Peyer's patch (tissue), 4 donors: ENCODE measurements around the gene HSD3B1. TPM values are rescaled to one million over a fixed set of nuclear protein-coding genes. Genes with fewer than 3 reads are reported as not detected.
A peak's percentile ranks its signal among the peaks of the same experiment; 100 is the strongest.

ENCODE experiments used
- DNase-seq, 3 donors: peaks; one replicate each; pipeline ENCODE4 v3.0.0-alpha.2; 2017 to 2019
- H3K27ac ChIP-seq, 4 donors: fragments of 200-600 bp; sonication (generic); one replicate each; pipeline ENCODE4 v1.5.1; 2016 to 2019
- H3K27me3 ChIP-seq, 2 donors: fragments of 200-600 bp; sonication (generic); one replicate each; pipeline ENCODE4 v1.5.1; 2019
- H3K36me3 ChIP-seq, 3 donors: fragments of 200-600 bp; sonication (generic); one replicate each; pipeline ENCODE4 v1.5.1; 2016 to 2019
- H3K4me1 ChIP-seq, 4 donors: fragments of 200-600 bp; sonication (generic); one replicate each; pipeline ENCODE4 v1.5.1; 2016 to 2019
- H3K4me3 ChIP-seq, 4 donors: fragments of 200-600 bp; sonication (generic); 1 replicate in 3 of 4; 2 replicates in 1 of 4; pipeline ENCODE4 v1.5.1; 2016 to 2019; ENCODE audit warnings: mild to moderate bottlenecking in 1 of 4
- H3K9me3 ChIP-seq, 4 donors: fragments of 200-600 bp; sonication (generic); one replicate each; pipeline ENCODE4 v1.5.1; 2016 to 2019; ENCODE audit warnings: mild to moderate bottlenecking in 1 of 4
- CTCF ChIP-seq, 6 experiments: fragments of 450-650 bp in 4 of 6; fragments of 200-600 bp in 2 of 6; sonication (generic) in 1 of 6; IDR thresholded peaks; one replicate each; pipeline ENCODE4 v1.5.1; 2017 to 2019; ENCODE audit warnings: antibody characterized with exemption in 6 of 6, mild to moderate bottlenecking in 3 of 6, moderate library complexity in 1 of 6
- POLR2A ChIP-seq, 2 donors: fragments of 450-650 bp; IDR thresholded peaks; one replicate each; pipeline ENCODE4 v1.5.1; 2017; ENCODE audit warnings: antibody characterized with exemption in 2 of 2, mild to moderate bottlenecking in 2 of 2, moderate library complexity in 2 of 2
- total RNA-seq, 4 donors: library from RNA; depleted of rRNA; stranded (reverse); fragments of >200 nt; gene quantifications; one replicate each; pipeline ENCODE4 v1.1.0, GENCODE V29; 2016

Gene HSD3B1
- total RNA-seq, 4 donors from 2014 or later = 61.3 to 121 (median 71.3) TPM; not detected in 1

- Histone ChIP-seq H3K9me3 (no peaks in the 10 kb centered on the region), H3K4me1 (peaks cover 0 to 23% (median 0%) of the 10 kb centered on the region in 4 donors), H3K27me3 (no peaks in the 10 kb centered on the region), H3K36me3 (no peaks in the 10 kb centered on the region), H3K4me3 (no peak overlapping the region), H3K27ac (peak overlapping the region in 2 of 4 donors; percentile 50 to 59)
- no peak for TF ChIP-seq POLR2A (IDR thresholded peaks at IDR 0.05)
- no peak for TF ChIP-seq CTCF (IDR thresholded peaks at IDR 0.05)
- DNase-seq = peak in 2 of 3 donors; percentile 48 to 70
These were observed 38.9 kb upstream of the HSD3B1 start for GRCh38 chr1:119467857-119468668.

GRCh38 chr1:119469741-119470140 lies 37.3 kb upstream of the HSD3B1 start:
- no peaks in the 10 kb centered on the region for H3K36me3 ChIP-seq
- TF ChIP-seq POLR2A (IDR thresholded peaks at IDR 0.05) (no peak), CTCF (IDR thresholded peaks at IDR 0.05) (no peak)
- no peaks in the 10 kb centered on the region for H3K27me3 ChIP-seq
- H3K9me3 ChIP-seq = no peaks in the 10 kb centered on the region
- no peak overlapping the region for H3K27ac ChIP-seq
- peaks cover 0 to 23% (median 0%) of the 10 kb centered on the region in 4 donors for H3K4me1 ChIP-seq
- H3K4me3 ChIP-seq = no peak overlapping the region
- no peak for DNase-seq

GRCh38 chr1:119470377-119470776 lies 36.6 kb upstream of the HSD3B1 start:
- H3K9me3 ChIP-seq = no peaks in the 10 kb centered on the region

GRCh38 chr1:119470958-119471357 lies 36.1 kb upstream of the HSD3B1 start:
- no peak for TF ChIP-seq POLR2A (IDR thresholded peaks at IDR 0.05)
- no peak for TF ChIP-seq CTCF (IDR thresholded peaks at IDR 0.05)
- no peak for DNase-seq
- H3K27me3 ChIP-seq = no peaks in the 10 kb centered on the region

More at GRCh38 chr1:119470377-119470776, 36.6 kb upstream of the HSD3B1 start:
- Histone ChIP-seq H3K4me1 (peaks cover 0 to 23% (median 0%) of the 10 kb centered on the region in 4 donors), H3K36me3 (no peaks in the 10 kb centered on the region), H3K27ac (no peak overlapping the region), H3K27me3 (no peaks in the 10 kb centered on the region), H3K4me3 (no peak overlapping the region)
- TF ChIP-seq CTCF (IDR thresholded peaks at IDR 0.05) = no peak
- TF ChIP-seq POLR2A (IDR thresholded peaks at IDR 0.05) = no peak
- DNase-seq = no peak

GRCh38 chr1:119471566-119471965 lies 35.4 kb upstream of the HSD3B1 start:
- Histone ChIP-seq H3K27ac (no peak overlapping the region), H3K4me1 (peaks cover 0 to 23% (median 0%) of the 10 kb centered on the region in 4 donors), H3K4me3 (no peak overlapping the region), H3K36me3 (no peaks in the 10 kb centered on the region), H3K9me3 (no peaks in the 10 kb centered on the region), H3K27me3 (no peaks in the 10 kb centered on the region)
- DNase-seq = no peak
- TF ChIP-seq CTCF (IDR thresholded peaks at IDR 0.05) = no peak

More at GRCh38 chr1:119470958-119471357, 36.1 kb upstream of the HSD3B1 start:
- peaks cover 0 to 23% (median 0%) of the 10 kb centered on the region in 4 donors for H3K4me1 ChIP-seq
- no peaks in the 10 kb centered on the region for H3K36me3 ChIP-seq
- no peaks in the 10 kb centered on the region for H3K9me3 ChIP-seq
- H3K27ac ChIP-seq = no peak overlapping the region
- no peak overlapping the region for H3K4me3 ChIP-seq
